Sigmoid colon (tissue), 7 donors: Measurements from ENCODE around the gene SKI. TPM values are rescaled to one million over a fixed set of nuclear protein-coding genes. Genes with fewer than 3 reads are reported as not detected.
A peak's percentile ranks its signal among the peaks of the same experiment; 100 is the strongest.

Experiments used
- DNase-seq: peaks from one replicate; pipeline ENCODE4 v3.0.0-alpha.2; 2019
- H3K27ac ChIP-seq, 4 donors: fragments of 200-600 bp; sonication (generic); one replicate each; pipeline ENCODE4 v1.5.1; 2016 to 2019; ENCODE audit warnings: mild to moderate bottlenecking in 1 of 4
- H3K27me3 ChIP-seq, 3 donors: fragments of 200-600 bp; sonication (generic); one replicate each; pipeline ENCODE4 v1.5.1; 2019; ENCODE audit warnings: mild to moderate bottlenecking in 1 of 3
- H3K36me3 ChIP-seq, 4 donors: fragments of 200-600 bp; sonication (generic); one replicate each; pipeline ENCODE4 v1.5.1; 2016 to 2019
- H3K4me1 ChIP-seq, 4 donors: fragments of 200-600 bp; sonication (generic); one replicate each; pipeline ENCODE4 v1.5.1; 2017 to 2019
- H3K4me3 ChIP-seq, 4 donors: fragments of 200-600 bp; sonication (generic); one replicate each; pipeline ENCODE4 v1.5.1; 2017 to 2019; ENCODE audit warnings: mild to moderate bottlenecking in 2 of 4, moderate library complexity in 1 of 4
- H3K9me3 ChIP-seq, 4 donors: fragments of 200-600 bp in 3 of 4; sonication (generic) in 3 of 4; one replicate each; pipeline versions ENCODE4 v1.5.1 to v1.6.1; 2013 to 2019
- CTCF ChIP-seq, 4 experiments: fragments of 450-650 bp in 3 of 4; fragments of 200-600 bp in 1 of 4; IDR thresholded peaks; one replicate each; pipeline ENCODE4 v1.5.1; 2016 to 2019; ENCODE audit warnings: antibody characterized with exemption in 4 of 4, mild to moderate bottlenecking in 3 of 4, moderate library complexity in 2 of 4
- EP300 ChIP-seq, 4 donors: sonication (generic); formaldehyde crosslinking; IDR thresholded peaks; one replicate each; pipeline ENCODE4 v1.6.1; 2017; ENCODE audit warnings: antibody characterized with exemption in 4 of 4
- POLR2A ChIP-seq, 2 donors: fragments of 450-650 bp; IDR thresholded peaks; one replicate each; pipeline ENCODE4 v1.6.1; 2016; ENCODE audit warnings: antibody characterized with exemption in 2 of 2, mild to moderate bottlenecking in 2 of 2, moderate library complexity in 2 of 2
- POLR2AphosphoS5 ChIP-seq, 4 donors: sonication (generic); formaldehyde crosslinking; IDR thresholded peaks; one replicate each; pipeline ENCODE4 v1.6.1; 2017; ENCODE audit warnings: antibody characterized with exemption in 4 of 4
- WGBS, 2 donors: extraction: QIAGEN DNeasy Blood & Tissue Kit; methylation state at CpG; one replicate each; pipeline ENCODE4 v1.1.7; 2013; 5-methylcytosine and 5-hydroxymethylcytosine counted together
- intact Hi-C: fragments of 100-400 bp; cut with DNase I; formaldehyde crosslinking; loops from one replicate; pipeline ENCODE4 v1.15.1; 2023
- polyA plus RNA-seq, 3 donors: library from polyadenylated mRNA; stranded (reverse); fragments of 200-250 nt; gene quantifications; one replicate each; pipeline ENCODE4 v1.2.3, GENCODE V29; 2013
- total RNA-seq, 4 donors: library from RNA; depleted of rRNA; stranded (reverse); fragments of >200 nt; gene quantifications; one replicate each; pipeline ENCODE4 v1.1.0, GENCODE V29; 2016
- donor health status: healthy with polysubstance abuse.
- donor health status: Bipolar disorder and iron deficiency.
- donor health status: healthy.

SKI gene
- total and polyA plus RNA-seq, 7 donors: 5.8 to 50.4 (median 19.3) TPM

GRCh38 chr1:2232916-2233438, 4.9 kb downstream of the SKI start:
- WGBS, 2 donors: 71 to 73% methylated on average over 23 of the region's 23 CpGs

GRCh38 chr1:2233468-2233867, 5.3 kb downstream of the SKI start:
- Histone ChIP-seq H3K4me3 (peak overlapping the region; percentile 3 to 78 (median 46)), H3K27ac (peak overlapping the region; percentile 87 to 92 (median 90)), H3K9me3 (no peaks in the 10 kb centered on the region), H3K4me1 (peaks cover 0 to 92% (median 90%) of the 10 kb centered on the region in 4 donors), H3K36me3 (no peaks in the 10 kb centered on the region), H3K27me3 (no peaks in the 10 kb centered on the region)
- TF ChIP-seq POLR2AphosphoS5 (IDR thresholded peaks at IDR 0.05): no peak
- no peak for TF ChIP-seq EP300 (IDR thresholded peaks at IDR 0.05)
- TF ChIP-seq POLR2A (IDR thresholded peaks at IDR 0.05): no peak
- TF ChIP-seq CTCF (IDR thresholded peaks at IDR 0.05): no peak
- WGBS, 2 donors: 73 to 81% methylated on average over 12 of the region's 12 CpGs
- no peak for DNase-seq
- intact Hi-C loops: no loop called here

More at GRCh38 chr1:2232916-2233438, 4.9 kb downstream of the SKI start:
- H3K4me3 ChIP-seq: peak overlapping the region; percentile 58 to 78 (median 62)
- no peaks in the 10 kb centered on the region for H3K27me3 ChIP-seq
- no peaks in the 10 kb centered on the region for H3K9me3 ChIP-seq
- peaks cover 0 to 87% (median 85%) of the 10 kb centered on the region in 4 donors for H3K4me1 ChIP-seq
- no peaks in the 10 kb centered on the region for H3K36me3 ChIP-seq
- no peak for TF ChIP-seq POLR2AphosphoS5 (IDR thresholded peaks at IDR 0.05)
- intact Hi-C loops: no loop called here
- DNase-seq: no peak
- peak overlapping the region; percentile 87 to 92 (median 90) for H3K27ac ChIP-seq

- no peaks in the 10 kb centered on the region for H3K27me3 ChIP-seq
- DNase-seq: peak; percentile 98
- peak overlapping the region; percentile 87 to 92 (median 90) for H3K27ac ChIP-seq
- H3K4me1 ChIP-seq: peaks cover 0 to 99% (median 97%) of the 10 kb centered on the region in 4 donors
- TF ChIP-seq POLR2AphosphoS5 (IDR thresholded peaks at IDR 0.05) (peak; percentile 56 to 76 (median 67)), POLR2A (IDR thresholded peaks at IDR 0.05) (no peak), EP300 (IDR thresholded peaks at IDR 0.05) (peak in 2 of 4 donors; percentile 29 to 49)
- peak overlapping the region; percentile 3 to 78 (median 46) for H3K4me3 ChIP-seq
- intact Hi-C loops: no loop called here
- 26 to 51% methylated on average over 27 of the region's 27 CpGs for WGBS, 2 donors
- H3K9me3 ChIP-seq: no peaks in the 10 kb centered on the region
- H3K36me3 ChIP-seq: no peaks in the 10 kb centered on the region
Observed at GRCh38 chr1:2233997-2234761, 6.1 kb downstream of the SKI start.

GRCh38 chr1:2234762-2235113, 6.6 kb downstream of the SKI start:
- Histone ChIP-seq H3K9me3 (no peaks in the 10 kb centered on the region), H3K27me3 (no peaks in the 10 kb centered on the region), H3K27ac (peak overlapping the region; percentile 87 to 92 (median 90)), H3K4me3 (peak overlapping the region in 2 of 4 donors; percentile 58 to 78), H3K36me3 (no peaks in the 10 kb centered on the region), H3K4me1 (peaks cover 0 to 100% (median 98%) of the 10 kb centered on the region in 4 donors)
- TF ChIP-seq CTCF (IDR thresholded peaks at IDR 0.05) (no peak), EP300 (IDR thresholded peaks at IDR 0.05) (no peak), POLR2AphosphoS5 (IDR thresholded peaks at IDR 0.05) (no peak), POLR2A (IDR thresholded peaks at IDR 0.05) (no peak)
- intact Hi-C loops: loop anchor here (5.0 kb wide), 1 partner anchor 38 kb away; no protein-coding TSS in a partner anchor
- no peak for DNase-seq
- 34 to 47% methylated on average over 4 of the region's 4 CpGs for WGBS, 2 donors

GRCh38 chr1:2235300-2235998, 7.3 kb downstream of the SKI start:
- Histone ChIP-seq H3K27me3 (no peaks in the 10 kb centered on the region), H3K9me3 (no peaks in the 10 kb centered on the region), H3K36me3 (no peaks in the 10 kb centered on the region), H3K4me3 (peak overlapping the region in 1 of 4 donors; percentile 58), H3K4me1 (peaks cover 0 to 100% (median 100%) of the 10 kb centered on the region in 4 donors), H3K27ac (peak overlapping the region; percentile 87 to 92 (median 90))
- intact Hi-C loops: loop anchor here (5.0 kb wide), 1 partner anchor 37 kb away; no protein-coding TSS in a partner anchor
- WGBS, 2 donors: 89 to 90% methylated on average over 22 of the region's 22 CpGs
- no peak for TF ChIP-seq CTCF (IDR thresholded peaks at IDR 0.05)
- TF ChIP-seq EP300 (IDR thresholded peaks at IDR 0.05): no peak
- no peak for TF ChIP-seq POLR2A (IDR thresholded peaks at IDR 0.05)
- TF ChIP-seq POLR2AphosphoS5 (IDR thresholded peaks at IDR 0.05): no peak
- DNase-seq: no peak
